NCI-H1105 treated with DMSO at 0.1 percent for 48 hours (cell line): Measurements from ENCODE around the gene HOXC4.
"Not testable (repeated sequence)": the region's sequence is repeated elsewhere in the genome, so short reads cannot be mapped to it uniquely, and the experiment has no call there.

Source experiments
- DNase-seq: peaks from one replicate; lab custom pipeline; 2025; lab: John Stamatoyannopoulos, UW

The HOXC4 gene

GRCh38 chr12:54058128-54058768, 4.6 kb downstream of the HOXC4 start:
- DNase-seq = no peak

DNA sequence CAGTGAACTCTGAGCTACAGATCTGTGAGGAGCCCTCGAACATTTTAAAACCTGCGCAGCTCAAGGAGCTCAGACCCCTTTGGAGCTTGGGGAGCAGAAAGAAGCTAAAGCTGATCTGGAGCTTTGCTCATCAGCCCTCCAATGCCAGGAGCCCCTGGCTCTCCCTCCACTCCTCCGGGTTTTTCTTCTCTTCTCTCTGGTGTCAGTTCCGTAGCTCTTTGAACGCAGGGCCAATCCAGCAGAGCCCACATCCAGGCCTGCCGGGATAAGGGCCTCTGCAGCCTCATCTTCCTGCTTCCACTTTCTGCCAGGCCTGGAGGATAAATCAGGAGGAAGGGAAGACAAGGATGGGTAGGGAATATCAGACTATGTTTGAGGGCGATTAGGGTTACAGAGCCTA, 6.0 kb downstream of the HOXC4 start:
- no peak for DNase-seq

- DNase-seq = no peak
These were observed 6.7 kb downstream of the HOXC4 start for GRCh38 chr12:54060174-54060974.

GRCh38 chr12:54060975-54061778, 7.5 kb downstream of the HOXC4 start:
- no peak for DNase-seq

DNA sequence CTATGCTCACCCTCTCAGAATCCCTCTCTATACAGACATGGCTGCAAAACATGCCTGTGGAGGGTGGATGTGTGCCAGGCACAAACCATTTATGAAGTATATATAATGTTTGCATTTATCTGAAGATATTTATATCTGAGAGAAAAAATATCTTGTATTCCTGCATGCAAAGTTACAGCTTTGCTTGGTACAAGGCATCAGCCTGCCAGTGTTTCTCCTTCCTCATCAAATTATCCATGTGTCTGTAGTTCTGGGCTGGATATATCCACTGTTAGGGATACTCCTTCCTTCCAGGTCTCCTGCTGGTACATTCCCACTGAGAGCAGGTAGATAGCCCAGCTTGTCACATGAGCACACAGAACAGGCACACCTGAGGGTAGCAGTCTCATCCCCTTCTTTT, 12.0 kb downstream of the HOXC4 start:
- DNase-seq = no peak

- no peak for DNase-seq
These were observed 12.8 kb downstream of the HOXC4 start for GRCh38 chr12:54066408-54066807.

DNA sequence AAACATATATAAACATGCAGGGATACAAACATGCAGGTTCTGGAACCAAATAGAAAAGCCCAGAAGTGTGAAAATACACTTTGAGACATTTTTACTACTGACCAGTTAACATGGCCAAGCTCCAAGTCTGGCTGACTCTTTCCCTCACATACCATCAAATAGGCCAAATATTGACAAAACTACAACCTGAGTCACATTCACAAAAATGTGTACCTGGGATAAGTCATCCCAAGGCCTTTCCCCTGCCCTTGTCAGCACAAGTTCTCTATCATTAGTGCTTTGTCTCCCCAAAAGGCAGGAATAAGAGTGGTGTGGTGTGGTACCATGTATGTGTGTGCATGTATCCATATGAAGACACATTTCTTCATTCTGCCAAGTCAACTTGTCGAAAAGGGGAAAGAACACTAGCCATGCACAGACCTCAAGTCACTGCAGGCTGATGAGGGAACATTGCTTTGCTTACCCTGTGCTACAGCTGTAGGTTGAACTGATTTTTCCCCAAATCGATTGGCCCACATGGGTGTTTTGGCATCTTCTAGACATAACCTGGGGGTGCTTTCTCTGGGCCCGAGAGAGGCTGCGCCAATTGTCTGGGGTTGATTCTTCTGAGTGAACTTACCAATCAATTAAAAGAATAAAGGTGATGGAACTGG, 14.9 kb downstream of the HOXC4 start:
- no peak for DNase-seq

DNA sequence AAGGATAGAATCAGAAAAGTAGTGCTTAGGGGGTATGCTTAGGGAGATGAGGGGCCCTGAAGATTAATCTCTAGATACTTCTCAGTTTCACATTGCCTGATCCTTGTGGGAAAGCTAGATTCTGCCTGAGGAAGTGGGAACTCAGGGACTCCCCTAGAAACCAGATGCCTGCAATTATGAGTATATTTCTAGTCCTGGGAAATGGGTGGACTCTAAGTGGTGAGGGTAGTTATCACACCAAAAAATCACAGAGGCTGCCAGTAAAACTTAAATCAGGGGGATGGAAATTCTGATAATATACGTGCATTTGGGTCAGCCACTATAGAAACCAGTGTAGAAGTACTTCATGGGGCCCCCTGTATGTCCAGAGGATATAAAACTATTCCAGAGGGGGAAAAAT, 18.3 kb downstream of the HOXC4 start:
- DNase-seq = no peak

GRCh38 chr12:54074308-54074707, 20.7 kb downstream of the HOXC4 start:
- no peak for DNase-seq

DNA sequence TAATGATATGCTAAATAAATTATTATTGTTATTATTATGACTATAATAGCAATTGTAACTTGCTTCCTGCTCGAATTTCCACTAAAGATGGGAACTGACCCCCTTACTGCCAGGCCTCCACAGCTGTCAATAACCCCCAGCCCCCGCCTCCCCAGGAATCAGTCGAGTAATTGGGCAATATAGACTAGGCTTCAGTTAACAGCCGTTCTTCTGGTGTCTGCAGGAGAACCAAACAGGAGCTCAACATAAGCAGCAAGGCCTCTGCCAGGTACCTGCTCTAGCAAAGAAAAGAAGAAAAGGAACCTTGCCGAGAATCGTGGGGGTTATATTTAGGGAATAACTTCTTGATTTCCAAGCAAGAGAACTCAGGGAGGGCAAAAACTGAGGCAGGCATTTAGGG, 21.8 kb downstream of the HOXC4 start:
- DNase-seq = no peak

DNA sequence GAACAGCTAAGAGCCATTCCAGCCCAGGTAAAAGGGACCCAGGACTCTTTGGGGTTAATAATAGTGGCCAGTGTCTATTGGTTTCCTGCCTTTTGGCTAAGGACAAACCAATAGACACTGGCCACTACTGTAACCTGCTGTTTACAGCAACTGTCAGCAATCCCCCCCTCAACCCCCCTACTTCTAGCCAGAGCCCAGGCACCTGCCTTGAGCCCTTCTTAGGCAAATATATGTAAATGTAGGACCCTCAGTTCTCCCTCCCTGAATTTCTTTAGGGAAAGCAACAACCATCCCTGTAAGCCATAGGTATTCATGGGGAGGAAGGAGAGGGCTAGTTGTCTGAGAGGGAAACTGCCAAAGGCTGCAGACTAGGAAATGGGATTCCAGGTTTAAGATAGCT, 22.3 kb downstream of the HOXC4 start:
- DNase-seq = no peak

DNA sequence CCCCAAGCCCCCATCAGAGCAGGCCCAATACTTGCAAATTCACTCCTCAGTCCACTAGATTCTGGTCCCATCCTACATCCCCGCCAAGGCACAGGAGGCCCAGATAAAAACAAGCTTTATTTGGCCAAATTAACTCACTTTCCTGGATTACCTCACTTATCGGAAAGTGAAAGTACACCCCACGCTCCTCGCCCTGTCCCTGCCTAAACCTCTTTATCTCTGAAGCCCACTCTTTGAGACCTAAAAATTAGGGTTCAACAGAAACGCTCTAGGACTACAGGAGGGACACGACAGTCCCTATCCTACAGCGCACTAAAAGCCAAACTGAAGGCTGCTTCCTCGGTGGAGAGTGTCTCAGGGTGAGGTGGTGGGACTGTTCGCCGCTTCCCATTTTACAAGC, 24.2 kb downstream of the HOXC4 start:
- DNase-seq = not testable (repeated sequence)

DNA sequence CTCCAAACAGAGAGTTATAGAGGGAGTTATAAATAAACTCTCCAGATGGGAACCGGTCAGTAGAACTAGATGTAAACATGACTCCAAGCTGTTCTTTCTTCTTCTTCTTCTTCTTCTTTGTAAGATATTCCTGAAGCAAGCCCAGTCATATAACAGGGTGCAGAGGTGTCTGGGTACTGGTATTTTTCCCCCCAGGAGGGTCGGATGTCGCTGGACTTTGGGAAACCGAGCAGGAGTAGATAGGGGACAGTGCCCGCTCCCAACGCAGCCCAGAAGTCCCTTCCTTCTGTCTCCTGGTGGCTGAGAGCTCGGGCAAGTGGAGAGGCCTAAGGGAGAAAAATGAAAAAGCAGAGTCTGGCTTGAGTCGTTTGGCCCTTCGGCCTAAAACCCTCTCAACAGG, 25.5 kb downstream of the HOXC4 start:
- DNase-seq = not testable (repeated sequence)

- DNase-seq = not testable (repeated sequence)
These were observed 26.6 kb downstream of the HOXC4 start for GRCh38 chr12:54080008-54080924.

GRCh38 chr12:54081053-54081514, 27.4 kb downstream of the HOXC4 start:
- DNase-seq = not testable (repeated sequence)

DNA sequence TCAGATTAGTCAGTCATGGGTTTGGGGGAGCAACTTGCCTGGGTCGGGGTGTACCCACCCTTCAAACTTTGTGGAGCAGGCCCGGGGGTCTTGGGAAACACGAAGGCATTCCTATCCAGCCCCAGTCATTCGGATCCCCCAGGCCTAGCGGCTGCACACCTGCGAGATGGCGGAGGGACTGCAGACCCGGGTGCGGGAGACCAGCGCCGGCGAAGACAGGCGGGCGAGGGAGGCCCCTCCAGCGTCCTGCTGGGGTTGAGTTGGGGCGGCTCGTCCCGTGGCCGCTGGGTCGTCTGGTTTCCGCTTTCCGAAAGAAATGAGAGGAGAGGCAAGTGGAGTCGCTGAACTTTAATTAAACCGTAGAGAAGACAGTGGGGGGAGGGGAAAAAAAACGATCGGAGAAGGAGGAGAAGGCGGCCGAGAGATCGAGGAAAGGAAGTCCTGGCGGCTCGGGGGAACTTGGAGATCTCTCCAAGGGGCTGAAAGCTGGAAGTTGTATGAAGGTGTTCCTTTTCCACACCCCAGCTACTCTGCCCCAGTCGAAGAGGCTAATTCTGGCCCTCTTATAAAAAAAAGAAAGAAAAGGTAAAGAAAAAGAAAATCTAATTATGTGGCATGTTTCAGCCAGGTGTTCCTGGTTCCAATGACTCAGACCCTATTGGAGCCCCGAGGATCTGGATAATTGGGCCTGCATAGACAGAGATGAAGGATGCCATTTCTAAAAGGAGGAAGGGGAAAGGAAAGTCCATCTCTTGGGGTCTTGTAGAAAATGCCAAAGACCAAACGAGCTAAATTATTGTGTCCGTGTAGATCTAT, 28.2 kb downstream of the HOXC4 start:
- DNase-seq = not testable (repeated sequence)

DNA sequence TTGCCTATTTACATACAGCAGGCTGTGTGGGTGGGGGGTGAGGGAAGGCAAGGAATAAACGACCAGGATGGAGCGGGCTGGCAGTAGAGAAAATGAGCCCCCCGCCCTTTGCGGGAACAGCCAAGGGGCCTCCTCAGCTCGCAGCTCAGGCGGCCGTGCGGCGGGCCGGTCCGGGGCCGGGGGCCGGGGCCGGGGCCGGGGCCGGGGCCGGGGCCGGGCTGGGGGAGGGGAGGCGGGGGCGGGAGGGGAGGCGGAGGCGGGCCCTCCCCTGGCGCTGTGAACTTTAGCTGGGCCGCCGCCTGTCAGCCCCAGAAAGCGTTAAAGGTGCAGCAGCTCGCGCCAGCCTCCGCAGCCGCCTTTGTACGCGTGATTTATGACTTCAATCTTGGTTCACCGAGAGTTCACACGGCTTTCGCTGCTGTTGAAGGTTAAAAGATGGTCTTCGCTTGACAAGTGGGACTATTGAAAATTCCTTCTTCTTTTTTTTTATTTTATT, 28.8 kb downstream of the HOXC4 start:
- DNase-seq = peak; percentile 3

DNA sequence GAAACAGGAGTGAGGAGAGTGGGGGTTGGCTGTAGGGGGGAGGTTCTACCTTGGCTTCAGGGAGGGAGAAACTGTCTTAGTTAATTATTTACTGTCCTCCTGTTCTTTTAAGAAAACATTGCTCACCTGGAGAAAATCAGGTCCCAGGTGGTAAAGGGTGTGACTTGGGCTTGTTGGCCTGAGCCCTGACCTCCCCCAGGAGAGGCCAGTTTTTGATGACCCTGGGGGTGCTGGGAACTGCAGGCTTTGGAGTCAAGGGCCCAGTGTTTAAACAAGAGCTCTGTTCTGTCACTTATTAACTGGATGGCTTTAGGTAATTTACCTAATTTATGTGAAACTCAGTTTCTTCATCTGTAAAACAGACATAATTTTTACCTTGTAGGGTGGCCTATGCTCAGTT, 34.4 kb downstream of the HOXC4 start:
- DNase-seq = not testable (repeated sequence)

GRCh38 chr12:54089465-54089864, 35.8 kb downstream of the HOXC4 start:
- not testable (repeated sequence) for DNase-seq

DNA sequence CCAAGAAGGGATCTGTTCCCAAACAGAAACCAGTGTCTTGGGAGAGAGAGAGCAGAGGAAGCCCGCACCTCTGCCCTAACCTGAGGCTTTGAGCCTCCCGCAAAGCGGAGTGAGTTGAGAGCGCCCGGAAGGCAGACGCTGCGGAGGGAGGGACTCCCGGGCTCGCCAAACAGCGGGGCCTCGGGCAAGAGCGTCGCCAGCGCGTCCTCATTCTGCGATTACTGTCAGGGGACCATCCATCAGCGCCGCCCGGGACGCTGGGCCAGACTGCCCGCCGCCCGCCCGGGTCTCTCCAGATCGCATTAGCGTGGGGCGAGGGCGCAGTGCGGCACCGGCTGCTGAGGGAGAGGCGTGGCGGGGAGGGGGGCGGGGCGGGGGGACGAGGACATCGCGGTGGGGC, 36.7 kb downstream of the HOXC4 start:
- DNase-seq = peak; percentile 4
